ENCODE results near the gene KCNQ5. TPM values are rescaled to one million over a fixed set of nuclear protein-coding genes. Genes with fewer than 3 reads are reported as not detected.

KCNQ5 gene
- polyA plus RNA-seq, 3 donors, result 0.12 to 0.22 (median 0.19) TPM

DNA sequence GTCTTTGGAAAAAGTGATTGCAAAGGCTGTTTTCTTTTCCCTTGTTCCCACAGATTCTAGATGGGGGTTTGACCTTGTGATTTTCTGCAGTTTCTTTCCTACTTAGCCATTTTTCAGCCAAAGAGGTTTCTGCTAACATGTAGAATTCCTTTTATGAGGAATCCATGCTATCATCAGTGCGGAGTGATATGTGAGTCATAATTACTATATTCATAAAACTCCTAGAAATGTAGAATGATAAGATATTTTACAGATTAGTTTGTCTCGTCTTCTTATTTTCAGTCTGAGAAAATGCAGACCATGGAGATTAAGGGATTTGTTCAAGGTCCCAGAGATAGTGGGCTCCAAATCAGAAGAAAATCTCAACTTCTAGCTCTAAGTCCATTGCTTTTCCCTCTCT is 98.6 kb downstream of the KCNQ5 start:
- DNase-seq (ENCODE audit: extremely low read depth in 1 of 11, low read depth in 9 of 11, low spot score in 4 of 11), result no peak

DNA sequence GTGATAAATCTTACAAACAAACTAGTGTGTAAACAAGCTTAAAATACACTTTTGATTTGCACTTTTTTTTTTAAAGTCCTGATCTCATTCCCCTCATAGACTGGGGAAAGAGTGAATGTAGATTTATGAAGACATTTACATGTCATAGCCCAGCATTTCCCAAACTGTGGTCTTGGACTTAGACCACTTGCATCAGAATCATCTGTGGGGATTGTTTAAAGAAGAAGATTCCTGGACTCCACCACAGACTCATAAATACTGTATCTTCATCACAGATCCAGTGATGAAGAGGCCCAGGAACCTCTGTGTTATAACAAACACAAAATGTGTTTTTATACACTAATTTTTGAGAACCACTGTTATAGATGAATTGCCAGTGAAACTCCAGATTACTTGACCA is 99.5 kb downstream of the KCNQ5 start:
- no peak for DNase-seq (ENCODE audit: extremely low read depth in 1 of 11, low read depth in 9 of 11, low spot score in 4 of 11)

DNA sequence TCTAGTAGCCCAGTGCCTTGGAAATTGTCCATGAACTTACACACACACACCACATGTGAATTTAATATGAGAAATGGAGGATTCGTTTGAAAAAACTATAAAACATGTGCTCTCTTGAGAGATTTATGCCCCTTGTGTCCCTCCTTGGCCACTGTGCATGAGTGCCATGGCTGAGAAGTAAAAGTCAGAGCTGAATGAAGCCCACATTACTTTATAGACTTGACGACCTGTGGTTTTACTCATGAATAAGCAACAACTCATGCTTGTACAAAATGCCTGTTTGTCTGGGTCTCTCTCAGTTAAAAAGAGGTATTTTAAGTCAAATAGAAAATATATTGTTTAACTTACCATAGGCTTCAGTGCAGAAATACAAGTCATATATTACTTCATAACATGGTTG is 102.7 kb downstream of the KCNQ5 start:
- peak in 1 of 11 donors; percentile 1 for DNase-seq (ENCODE audit: extremely low read depth in 1 of 11, low read depth in 9 of 11, low spot score in 4 of 11)

DNA sequence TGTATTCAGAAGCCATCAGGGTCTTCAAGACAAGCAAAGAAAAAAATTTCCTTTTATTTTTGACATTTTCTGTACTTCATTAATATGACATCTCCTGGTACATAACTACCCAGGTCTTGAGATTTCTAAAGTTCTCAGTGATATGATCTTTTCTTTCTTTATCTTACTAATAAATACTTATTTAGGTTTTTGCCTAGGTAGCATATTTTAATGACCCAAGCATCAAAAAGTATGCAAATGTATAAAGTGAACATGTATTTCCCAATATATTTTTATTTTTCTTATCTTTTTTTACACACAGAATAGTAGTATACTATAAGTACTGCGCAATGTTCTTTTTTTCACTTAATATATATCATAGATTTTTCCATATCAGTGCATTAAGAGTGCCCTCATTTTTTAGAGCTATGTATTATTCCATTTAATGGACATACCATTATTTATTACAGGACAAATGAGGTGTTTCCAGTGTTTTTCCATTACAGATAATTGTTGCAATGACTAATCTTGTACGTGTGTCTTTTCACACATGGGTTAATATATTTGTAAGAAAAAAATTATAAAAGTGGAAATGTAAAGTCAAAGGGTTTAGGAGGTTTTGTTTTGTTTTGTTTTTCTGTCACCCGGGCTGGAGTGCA is 107.0 kb downstream of the KCNQ5 start:
- no peak for DNase-seq (ENCODE audit: extremely low read depth in 1 of 11, low read depth in 9 of 11, low spot score in 4 of 11)

DNA sequence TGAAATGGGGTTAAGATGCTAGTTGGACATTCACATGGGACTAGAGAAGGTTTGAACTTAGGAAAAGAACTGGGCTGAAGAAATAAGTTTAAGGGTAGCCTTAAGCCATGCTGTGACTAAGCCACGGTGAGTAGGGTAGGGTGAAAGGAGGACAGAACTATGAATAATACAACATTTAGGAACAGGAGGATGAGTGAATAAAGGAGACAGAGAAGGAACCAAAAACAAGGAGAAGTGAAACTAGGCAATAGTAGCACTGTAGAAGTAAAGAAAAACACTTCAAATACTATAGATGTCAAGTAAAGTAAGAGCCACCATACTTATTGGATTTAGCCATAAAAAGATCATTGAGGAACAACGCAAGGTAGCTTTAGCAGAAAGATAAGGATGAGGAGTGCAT is 111.2 kb downstream of the KCNQ5 start:
- DNase-seq (ENCODE audit: extremely low read depth in 1 of 11, low read depth in 9 of 11, low spot score in 4 of 11), result no peak

DNA sequence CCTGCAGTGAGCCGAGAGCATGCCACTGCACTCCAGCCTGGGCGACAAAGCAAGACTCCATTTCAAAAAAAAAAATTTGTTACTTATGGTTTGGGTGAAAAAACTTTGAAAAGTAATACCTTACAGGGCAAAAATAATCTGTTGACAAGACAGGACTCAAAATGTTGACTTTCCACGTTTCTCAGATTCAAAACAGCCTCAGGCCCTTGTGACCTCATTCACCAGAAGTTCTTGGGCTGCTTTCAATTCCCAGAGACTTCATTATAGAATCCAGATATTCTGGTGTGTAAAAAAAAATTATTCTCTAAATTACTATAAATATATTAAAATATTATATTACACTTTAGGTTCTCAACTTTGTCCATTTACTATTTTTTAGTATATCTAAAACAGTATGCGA is 116.2 kb downstream of the KCNQ5 start:
- no peak for DNase-seq (ENCODE audit: extremely low read depth in 1 of 11, low read depth in 9 of 11, low spot score in 4 of 11)

DNA sequence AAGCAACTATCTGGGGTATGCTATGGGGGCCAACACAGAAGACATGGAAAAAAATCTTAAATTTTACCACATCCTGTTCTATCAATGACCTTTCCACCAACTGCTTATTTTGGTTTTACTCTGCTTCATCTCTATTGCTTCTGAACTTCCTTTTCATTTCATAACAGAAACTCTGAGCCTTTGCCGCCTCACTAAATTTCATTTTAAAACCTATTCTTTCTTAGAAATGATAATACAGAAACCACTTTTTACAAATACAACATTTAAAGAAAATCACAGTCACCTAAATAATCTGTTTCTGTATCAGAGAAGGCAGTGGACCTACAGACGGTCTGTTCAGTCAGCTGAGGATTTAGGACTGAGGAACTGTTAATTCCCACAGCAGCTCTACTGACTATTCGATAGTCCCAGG is 117.5 kb downstream of the KCNQ5 start:
- DNase-seq (ENCODE audit: extremely low read depth in 1 of 11, low read depth in 9 of 11, low spot score in 4 of 11), result no peak

DNA sequence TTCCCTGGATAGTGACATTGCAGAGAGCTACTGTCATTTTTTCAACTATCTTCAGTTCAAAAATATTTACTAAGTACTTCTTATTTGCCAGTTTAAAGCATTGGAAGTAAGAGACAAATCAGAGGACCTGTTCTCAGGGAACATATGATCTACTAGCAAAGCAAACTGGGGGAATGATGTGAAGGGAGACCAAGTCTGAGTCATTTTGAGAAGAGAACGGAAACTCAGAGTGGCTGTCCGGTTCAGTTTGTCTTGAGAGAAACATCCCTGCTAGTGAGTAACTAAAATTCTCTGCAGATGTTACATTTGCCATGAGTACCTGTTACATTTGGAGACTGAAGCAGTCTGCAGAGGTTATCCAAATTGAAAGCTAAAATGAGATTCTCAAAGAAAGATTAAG is 118.3 kb downstream of the KCNQ5 start:
- DNase-seq (ENCODE audit: extremely low read depth in 1 of 11, low read depth in 9 of 11, low spot score in 4 of 11), result no peak

DNA sequence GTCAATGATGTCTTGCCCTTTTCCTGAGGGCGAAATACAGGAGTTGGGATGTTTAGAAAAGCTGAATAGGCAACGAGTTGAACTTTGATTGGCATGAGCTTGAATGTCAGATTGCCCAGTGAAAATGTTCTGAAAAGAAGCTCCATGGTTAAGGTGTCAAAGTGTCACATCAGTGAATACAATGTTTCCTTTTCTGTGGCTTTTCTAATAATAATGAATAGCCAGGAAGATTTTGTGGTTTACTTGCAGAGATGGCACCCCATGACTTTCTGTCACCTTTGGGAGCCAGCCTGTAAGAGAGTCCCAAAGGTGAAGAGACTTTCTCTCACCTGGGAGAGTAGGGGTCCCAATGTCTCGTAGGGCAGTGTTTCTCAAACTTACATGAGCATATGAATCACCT is 119.2 kb downstream of the KCNQ5 start:
- no peak for DNase-seq (ENCODE audit: extremely low read depth in 1 of 11, low read depth in 9 of 11, low spot score in 4 of 11)

DNA sequence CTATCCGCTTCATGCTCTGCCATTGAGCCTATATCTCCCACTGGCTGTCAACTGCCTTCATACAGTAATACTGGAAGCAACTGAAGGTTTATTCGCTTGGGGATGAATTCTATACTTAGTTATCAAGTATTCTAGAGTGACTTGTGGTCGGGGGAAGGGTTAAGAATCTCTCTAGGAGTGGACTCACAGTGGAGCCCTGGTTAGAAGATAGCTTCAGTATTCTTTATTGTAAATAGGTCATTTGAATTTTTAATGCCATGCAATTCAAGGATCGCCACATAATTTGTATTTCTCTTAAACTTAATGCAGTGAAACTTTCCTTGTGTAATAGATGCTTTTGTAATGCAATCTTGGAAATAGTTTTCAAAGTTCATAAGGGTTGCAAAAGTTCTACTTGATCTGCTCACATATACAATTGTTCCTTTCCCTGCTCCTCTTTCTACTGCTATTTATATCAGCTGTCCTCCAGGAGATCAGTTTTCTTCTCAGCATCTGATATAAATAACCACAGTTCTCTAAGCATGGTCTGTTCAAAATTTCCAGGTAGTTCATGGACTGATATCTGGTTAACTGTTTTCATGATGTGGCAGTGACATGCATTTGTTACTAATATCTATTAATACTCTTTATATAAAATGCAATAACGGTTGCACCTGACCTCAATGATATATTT is 120.3 kb downstream of the KCNQ5 start:
- DNase-seq (ENCODE audit: extremely low read depth in 1 of 11, low read depth in 9 of 11, low spot score in 4 of 11), result no peak

DNA sequence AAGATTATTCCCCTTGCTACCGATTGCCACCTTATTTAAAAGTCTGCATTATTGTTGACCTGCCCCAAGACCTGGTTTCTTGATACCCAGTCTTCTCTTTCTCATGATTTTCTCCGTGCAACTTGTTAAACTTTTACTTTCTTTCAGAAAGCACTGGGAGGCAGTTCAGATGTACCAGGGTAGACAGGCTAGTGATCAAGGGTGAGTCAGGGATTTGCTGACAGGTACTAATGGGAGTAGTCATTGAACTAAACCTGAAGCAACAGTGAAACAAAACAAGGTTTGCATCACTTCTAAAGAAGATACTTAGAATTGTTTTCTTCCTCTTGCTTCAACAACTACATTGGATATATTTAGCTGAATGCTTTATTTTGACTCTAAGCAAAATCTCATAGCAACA is 124.4 kb downstream of the KCNQ5 start:
- DNase-seq (ENCODE audit: extremely low read depth in 1 of 11, low read depth in 9 of 11, low spot score in 4 of 11), result no peak

DNA sequence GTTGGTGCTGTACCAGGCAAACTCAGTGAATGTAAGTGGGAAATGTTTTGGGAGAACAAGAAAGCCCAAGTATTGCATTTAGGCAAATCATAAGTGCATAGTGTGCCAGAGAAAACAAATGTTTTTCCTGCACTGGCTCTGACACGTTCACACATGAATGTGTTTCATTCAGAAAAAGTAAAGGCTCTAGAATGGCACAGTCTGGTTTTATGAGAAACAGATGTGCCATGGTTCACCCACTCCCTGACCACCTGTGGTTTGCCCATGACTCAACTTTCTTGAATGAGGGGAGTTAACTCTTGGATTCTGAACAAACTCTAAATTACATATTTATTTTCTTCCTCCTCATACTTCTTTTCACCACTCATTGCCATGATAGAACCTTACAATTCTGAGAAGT is 126.9 kb downstream of the KCNQ5 start:
- no peak for DNase-seq (ENCODE audit: extremely low read depth in 1 of 11, low read depth in 9 of 11, low spot score in 4 of 11)

DNA sequence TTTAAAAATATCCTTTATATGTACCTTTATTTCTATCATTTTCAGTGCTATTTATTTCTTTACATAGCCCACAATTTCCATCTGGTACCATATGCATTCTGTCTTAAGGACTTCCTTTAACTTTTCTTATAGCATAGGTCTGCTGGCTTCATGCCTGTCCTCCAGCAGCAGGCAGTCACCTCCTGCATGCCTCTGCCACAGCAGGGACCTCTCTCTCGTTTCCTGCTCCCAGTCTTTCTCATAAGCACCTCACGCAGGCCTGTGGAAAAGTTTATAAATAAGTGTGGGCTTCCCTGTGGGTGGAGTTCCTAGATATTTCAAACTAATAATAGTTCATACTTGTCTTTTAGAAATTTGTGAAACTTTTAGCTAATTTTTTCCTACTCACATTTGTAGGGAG is 133.9 kb downstream of the KCNQ5 start:
- no peak for DNase-seq (ENCODE audit: extremely low read depth in 1 of 11, low read depth in 9 of 11, low spot score in 4 of 11)

DNA sequence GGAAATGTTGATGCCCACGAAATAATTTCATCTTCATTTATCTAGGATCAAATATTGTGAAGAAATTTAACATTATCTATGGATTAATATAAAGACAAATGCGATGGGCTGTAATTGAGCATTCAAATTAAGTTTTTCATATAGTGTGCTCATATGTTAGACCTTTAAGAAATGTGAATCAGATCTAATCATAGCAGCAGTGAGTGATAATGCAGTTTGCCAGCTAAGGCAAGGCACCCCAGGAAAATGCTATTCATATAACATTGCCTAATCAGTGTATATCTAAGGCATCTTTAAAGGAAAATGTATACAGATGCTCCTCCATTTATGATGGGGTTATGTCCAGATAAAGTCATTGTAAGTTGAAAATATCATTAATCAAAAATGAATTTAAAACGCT is 135.2 kb downstream of the KCNQ5 start:
- DNase-seq (ENCODE audit: extremely low read depth in 1 of 11, low read depth in 9 of 11, low spot score in 4 of 11), result no peak

DNA sequence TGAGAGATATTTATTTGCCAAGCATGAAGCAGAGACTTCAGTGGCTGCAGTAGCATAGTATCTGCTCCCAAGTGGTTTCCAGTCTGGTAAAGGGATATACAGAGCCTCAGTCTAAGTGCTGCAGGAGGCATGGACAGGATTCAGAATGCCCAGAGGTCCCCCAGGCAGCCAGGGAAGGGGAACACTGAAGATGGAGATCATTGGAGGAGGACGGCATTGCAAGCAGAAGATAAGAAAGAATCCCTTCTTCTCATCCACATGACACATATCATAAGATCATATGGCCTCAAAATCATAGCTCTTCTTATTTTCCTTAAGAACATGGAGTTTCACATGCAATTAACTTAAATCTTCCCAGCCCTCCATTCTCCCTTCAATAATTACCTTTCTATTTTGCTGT is 136.1 kb downstream of the KCNQ5 start:
- DNase-seq (ENCODE audit: extremely low read depth in 1 of 11, low read depth in 9 of 11, low spot score in 4 of 11), result no peak

DNA sequence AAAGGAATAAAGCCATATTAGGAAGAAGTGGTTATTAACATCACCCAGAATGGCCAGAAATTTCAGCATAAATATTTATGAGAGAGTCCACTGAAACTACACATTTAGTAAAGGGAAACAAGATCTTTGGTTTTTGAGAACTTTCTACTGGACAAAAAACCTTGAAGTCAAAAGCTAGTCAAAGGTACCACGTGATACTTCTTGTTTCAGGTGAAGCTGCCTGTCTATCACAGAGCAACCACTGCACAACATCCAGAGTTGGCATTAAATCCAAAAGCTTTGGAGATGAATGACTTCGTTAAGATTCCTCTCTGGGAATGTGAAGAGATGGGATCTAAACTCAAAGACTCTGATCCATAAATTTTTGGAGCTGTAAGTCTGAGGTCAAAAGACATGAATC is 137.0 kb downstream of the KCNQ5 start:
- DNase-seq (ENCODE audit: extremely low read depth in 1 of 11, low read depth in 9 of 11, low spot score in 4 of 11), result no peak

DNA sequence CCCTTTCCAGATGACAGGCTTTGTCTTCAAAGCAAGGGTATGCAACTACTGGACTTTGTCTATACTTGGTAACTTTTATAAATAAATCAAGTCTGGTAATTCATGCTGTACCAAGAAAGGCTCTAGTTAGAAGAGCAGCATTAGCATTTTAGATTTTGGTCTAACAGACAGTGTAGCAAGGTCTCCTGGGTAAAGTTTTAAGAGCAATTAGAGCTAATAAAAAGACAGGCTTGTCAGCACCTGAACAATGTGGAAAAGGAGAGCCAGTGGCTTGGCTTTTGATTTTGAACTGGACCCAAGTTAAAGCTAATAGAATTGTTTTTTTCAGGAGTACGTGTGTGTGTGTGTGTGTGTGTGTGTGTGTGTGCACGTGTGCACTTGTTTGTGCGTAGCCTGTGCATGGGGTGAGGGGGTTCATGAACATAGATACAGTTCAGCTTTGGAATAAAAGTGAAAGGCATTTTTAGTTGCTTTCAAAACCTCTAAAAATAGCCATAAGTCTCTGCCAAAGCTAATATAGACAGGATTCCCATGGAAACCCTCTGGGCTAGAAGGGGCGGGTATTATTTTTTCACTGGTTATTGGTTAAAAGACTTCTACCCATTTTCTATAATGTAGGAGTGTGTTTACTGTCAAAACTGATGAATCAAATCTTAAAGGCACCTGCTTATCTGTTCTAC is 138.4 kb downstream of the KCNQ5 start:
- DNase-seq (ENCODE audit: extremely low read depth in 1 of 11, low read depth in 9 of 11, low spot score in 4 of 11), result peak in 1 of 11 donors; percentile 7

DNA sequence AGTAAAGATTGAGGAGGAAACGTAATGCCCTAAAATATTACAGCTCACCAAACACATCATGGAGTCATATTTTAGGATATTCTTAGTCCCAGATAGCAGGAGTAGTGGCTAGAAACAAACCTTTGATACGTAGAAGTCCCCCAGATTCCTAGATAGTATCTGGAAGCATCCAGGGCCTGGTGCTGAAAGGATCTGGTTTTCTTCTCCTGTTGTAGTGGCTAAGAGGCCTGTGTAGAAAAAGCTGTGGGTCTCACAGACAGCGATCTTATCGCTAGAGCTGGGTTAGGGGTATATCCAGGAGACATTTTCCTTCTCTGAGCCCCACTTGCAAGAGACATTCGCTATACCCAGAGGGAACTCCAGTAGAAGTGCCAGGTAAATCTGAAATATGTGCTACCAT is 139.9 kb downstream of the KCNQ5 start:
- no peak for DNase-seq (ENCODE audit: extremely low read depth in 1 of 11, low read depth in 9 of 11, low spot score in 4 of 11)

DNA sequence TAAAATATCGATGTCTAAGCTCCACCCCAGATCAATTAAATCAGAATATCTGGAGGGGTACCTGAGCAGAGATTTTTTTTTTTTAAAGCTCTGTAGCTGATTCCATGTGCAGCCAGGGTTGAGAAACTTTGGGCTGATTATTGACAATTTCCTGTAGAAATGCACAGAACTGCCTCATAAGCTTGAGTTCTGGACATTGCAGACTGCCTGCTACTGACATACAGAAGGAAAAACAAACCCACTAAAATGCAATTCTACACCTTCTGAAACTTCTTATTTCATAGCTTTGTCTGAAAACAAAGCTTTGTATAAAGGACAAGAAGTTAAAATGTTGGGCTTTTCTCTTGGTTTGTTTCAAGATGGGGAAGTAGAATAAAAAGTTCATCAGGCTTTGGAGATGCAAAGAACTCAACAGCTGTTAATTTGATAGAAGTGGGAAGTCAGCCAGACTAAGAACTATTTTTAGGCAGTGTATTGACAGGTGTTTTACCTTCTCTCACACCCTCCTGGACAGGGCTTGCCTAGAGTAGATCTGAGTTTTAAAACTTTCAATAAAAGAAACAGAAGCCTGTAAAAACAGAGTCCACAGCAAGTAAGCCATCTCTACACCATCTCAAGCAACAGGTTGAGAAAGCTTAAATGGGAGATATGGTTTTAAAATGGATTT is 147.7 kb downstream of the KCNQ5 start:
- no peak for DNase-seq (ENCODE audit: extremely low read depth in 1 of 11, low read depth in 9 of 11, low spot score in 4 of 11)

DNA sequence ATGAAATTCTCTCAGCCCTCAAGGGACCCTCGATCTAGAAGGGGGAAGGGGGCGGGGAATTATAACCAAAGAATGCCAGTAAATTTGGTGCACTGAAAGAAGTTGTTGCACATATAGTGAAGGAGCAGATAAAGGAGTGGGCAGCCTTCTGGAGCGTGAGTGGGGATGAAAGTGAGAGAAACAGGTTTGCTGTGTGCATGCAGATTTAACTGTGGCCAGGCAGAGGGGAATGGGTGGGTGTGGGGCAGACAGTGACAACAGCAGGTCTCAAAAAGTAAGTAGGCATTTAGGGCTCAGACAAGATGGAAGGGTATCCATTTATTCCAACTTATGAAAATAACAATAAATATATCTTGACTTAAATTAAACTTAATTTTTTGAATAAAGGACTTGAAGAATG is 149.1 kb downstream of the KCNQ5 start:
- no peak for DNase-seq (ENCODE audit: extremely low read depth in 1 of 11, low read depth in 9 of 11, low spot score in 4 of 11)

Data from renal cortex interstitium (tissue), 11 donors.